Measurements from ENCODE around the gene S100A7. TPM values are rescaled to one million over a fixed set of nuclear protein-coding genes. Genes with fewer than 3 reads are reported as not detected.
A peak's percentile ranks its signal among the peaks of the same experiment; 100 is the strongest.

S100A7 gene
- total and polyA plus RNA-seq, 9 of the 15 experiments (the other 6 are each of a cell fraction or from before 2014, with no cell fraction given), result not detected

GRCh38 chr1:153465811-153466636, 5.6 kb upstream of the S100A7 start (continued):
- TF ChIP-seq OTX1 (CRISPR knock-in tag; IDR thresholded peaks at IDR 0.05) (no peak), REST (IDR thresholded peaks at IDR 0.05; ENCODE audit: borderline replicate concordance) (peak; percentile 69; the same call in 1 of the 2 replicates), REST (CRISPR knock-in tag; IDR thresholded peaks at IDR 0.05; ENCODE audit: low read depth) (no peak), USF2 (CRISPR knock-in tag; IDR thresholded peaks at IDR 0.05) (0 out of 2 replicates have a peak, but pooled peaks have one; percentile 12), MLLT1 (IDR thresholded peaks at IDR 0.05) (no peak), ETV6 (IDR thresholded peaks at IDR 0.05; ENCODE audit: borderline replicate concordance in 1 of 2, low read depth in 2 of 2, low read length in 1 of 2) (no peak), ETV6 (CRISPR knock-in tag; IDR thresholded peaks at IDR 0.05; ENCODE audit: borderline replicate concordance) (no peak), E4F1 (CRISPR knock-in tag; IDR thresholded peaks at IDR 0.05; ENCODE audit: borderline replicate concordance) (no peak), EHMT2 (IDR thresholded peaks at IDR 0.05) (peak; percentile 11; the same call in 1 of the 2 replicates), MAZ (CRISPR knock-in tag; conservative IDR thresholded peaks at IDR 0.05 in 1 of 2, IDR thresholded peaks at IDR 0.05 in 1 of 2) (0 out of 4 replicates have a peak, but pooled peaks of 1 of the 2 experiments have one; percentile 43)

Measured in K562 (cell line).